Epithelial cell of proximal tubule (primary cell): ENCODE measurements around the gene GAB2. TPM values are rescaled to one million over a fixed set of nuclear protein-coding genes. Genes with fewer than 3 reads are reported as not detected.
A peak's percentile ranks its signal among the peaks of the same experiment; 100 is the strongest.

Experiments used
- DNase-seq: peaks from one replicate; pipeline ENCODE4 v3.0.0-alpha.2; 2011; ENCODE audit warnings: low read depth
- H3K4me3 ChIP-seq: 2 replicates; pipeline ENCODE4 v1.5.1; 2011; ENCODE audit warnings: low read depth, mild to moderate bottlenecking, low read length
- total RNA-seq: library from RNA; depleted of rRNA; stranded (reverse); fragments of >200 nt; gene quantifications from 2 replicates; pipeline ENCODE4 v1.2.3, GENCODE V29; 2015
- TF ChIP-seq, protein P1 (sequence below): conservative IDR thresholded peaks from 2 replicates; pipeline ENCODE4 v1.5.1; 2012; ENCODE audit warnings: low read depth, mild to moderate bottlenecking, low read length

The GAB2 gene
- total RNA-seq, 1 donor from 2014 or later: 15.0 TPM

DNA sequence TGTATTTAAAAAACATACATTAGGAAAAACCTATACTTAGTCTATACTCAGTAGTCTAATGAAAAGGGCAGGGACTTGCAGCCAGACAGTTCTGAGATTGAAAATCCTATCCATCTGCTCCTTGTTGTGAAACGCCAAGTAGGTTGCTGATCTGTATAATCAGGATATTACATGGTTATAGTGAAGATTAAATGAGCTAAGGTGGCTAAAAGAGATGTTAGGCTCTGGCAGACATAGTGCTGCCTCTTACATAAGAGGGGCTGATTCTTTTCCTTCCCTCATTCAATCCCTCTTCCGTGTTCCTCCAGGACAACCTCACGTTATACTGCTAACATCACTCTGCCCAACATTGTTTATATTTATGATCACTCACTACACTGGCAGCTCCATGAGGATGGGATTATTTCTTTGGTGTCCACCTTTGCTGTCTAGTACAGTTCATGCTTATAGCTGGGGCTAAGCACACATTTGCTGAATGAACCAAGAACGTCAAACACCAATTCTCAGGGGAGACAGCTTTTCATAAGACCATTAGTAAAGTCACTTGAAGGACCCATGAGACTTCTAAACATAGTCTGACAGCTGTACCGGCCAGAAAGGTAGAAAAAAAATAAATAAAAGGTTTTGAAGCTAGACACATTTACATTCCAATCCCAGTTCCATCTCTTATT is 46.3 kb downstream of the GAB2 start:
- TF ChIP-seq, protein P1, sequence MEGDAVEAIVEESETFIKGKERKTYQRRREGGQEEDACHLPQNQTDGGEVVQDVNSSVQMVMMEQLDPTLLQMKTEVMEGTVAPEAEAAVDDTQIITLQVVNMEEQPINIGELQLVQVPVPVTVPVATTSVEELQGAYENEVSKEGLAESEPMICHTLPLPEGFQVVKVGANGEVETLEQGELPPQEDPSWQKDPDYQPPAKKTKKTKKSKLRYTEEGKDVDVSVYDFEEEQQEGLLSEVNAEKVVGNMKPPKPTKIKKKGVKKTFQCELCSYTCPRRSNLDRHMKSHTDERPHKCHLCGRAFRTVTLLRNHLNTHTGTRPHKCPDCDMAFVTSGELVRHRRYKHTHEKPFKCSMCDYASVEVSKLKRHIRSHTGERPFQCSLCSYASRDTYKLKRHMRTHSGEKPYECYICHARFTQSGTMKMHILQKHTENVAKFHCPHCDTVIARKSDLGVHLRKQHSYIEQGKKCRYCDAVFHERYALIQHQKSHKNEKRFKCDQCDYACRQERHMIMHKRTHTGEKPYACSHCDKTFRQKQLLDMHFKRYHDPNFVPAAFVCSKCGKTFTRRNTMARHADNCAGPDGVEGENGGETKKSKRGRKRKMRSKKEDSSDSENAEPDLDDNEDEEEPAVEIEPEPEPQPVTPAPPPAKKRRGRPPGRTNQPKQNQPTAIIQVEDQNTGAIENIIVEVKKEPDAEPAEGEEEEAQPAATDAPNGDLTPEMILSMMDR: no peak
- DNase-seq: no peak
- H3K4me3 ChIP-seq: no peak overlapping the region

DNA sequence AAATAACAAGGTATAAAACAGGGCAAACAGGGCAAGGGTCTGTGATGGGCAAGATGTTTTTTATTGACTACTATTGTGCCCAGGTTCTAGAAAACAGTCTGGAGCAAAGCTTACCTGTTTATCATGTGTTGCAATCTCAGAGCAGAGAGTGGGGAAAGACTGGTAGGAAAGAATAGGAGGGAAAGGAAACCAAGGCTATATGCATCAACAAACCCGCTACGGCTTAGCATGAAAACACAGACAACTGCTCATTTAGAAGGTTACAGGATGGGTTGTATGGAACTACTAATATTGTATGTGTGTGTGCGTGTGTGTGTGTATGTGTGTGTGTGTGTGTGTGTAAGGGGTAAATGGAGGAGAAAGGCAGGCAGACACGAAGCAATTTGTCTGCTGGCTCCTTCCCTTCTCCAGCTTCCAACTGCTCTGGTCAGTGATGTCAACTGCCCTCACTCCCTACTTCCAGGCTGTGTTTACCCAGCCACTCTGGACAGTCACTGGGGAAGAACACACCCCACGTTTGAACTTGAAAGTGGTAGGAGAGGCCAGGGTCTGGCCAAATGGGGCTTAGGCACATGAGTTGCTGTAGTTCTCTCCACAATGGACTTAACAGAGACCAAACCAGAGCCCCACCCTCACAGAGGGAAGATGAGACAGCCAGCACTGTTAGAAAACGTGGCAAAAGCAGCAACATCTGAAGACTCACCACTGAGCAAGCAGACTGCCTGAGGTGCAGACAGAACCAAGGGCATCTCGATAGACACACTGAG is 47.0 kb downstream of the GAB2 start:
- no peak overlapping the region for H3K4me3 ChIP-seq

DNA sequence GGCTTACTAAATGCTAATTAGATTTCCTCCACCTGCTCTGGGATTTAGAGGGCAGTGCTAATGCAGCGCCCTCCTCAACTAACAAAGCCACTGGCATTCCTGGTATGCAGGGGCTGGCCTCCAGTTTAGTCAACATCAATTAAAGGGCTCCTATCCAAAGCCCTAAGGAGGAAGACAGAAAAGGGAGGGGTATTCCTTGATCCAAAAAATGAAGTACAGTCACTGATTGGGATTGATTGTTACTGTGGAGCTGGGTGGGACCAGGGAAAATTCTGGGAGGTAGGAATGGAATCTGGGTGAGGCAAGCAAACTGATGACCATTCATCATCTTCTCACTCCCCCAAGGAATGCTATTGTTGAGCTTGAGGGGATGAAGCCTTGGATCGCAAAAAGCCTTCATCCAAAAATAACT is 52.2 kb downstream of the GAB2 start:
- peak; percentile 32 for DNase-seq
- TF ChIP-seq, protein P1: no peak
- H3K4me3 ChIP-seq: no peak overlapping the region

More for the DNA sequence above, 47.0 kb downstream of the GAB2 start:
- DNase-seq: no peak
- TF ChIP-seq, protein P1: no peak

DNA sequence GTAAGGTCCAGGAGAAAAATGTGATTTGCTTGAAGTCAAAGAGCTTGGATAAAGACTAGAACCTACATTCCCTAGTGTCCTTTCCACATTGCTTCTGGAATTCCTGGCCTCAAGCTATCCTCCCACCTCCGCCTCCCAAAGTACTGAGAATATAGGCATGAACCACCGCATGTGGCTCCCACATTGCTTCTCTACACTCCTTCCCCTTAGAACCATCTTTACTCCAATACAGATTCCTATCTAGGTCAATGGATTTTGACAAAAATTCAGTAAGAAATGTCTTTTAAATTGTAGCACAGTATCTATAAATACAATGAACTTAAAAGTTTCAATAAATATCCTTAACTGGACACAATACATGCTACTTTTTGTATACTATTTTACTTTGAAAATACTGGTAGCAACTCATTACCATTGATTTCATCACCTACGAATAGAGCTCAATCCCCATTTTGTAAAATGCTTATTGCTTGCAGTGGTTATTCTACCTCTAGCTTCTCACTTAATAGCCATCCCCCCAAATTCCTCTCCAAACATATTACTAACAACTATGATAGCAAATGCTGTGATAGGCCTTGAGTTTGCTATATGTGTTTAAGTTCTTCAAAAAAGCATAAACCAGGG is 53.4 kb downstream of the GAB2 start:
- no peak for DNase-seq
- H3K4me3 ChIP-seq: no peak overlapping the region
- TF ChIP-seq, protein P1: no peak

DNA sequence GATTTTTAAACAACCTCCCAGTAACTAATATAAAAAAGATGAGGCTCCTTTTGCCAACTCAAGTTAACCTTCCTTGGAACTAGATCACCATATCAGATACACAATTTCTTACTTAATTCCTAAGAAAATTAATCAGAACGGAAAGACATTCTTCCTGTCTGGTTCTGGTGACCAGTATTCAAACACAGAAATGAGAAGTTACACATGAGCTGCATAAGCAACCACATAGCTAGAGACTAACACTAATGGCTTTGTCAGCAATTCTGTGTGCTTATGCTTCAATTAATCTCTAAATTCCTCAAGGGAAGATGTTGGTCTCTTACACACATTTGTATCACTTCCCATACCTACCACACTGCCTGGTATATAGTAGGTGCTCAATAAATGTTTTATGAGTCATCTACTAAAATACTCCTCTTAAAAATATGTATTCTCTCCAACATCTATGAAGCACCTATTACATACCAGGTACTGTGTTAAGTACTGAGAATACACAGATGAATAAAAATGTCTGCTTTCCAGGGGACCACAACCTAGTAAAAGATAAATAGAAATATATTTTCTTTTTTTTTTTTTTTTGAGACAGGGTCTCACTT is 54.5 kb downstream of the GAB2 start:
- DNase-seq: no peak
- TF ChIP-seq, protein P1: no peak
- H3K4me3 ChIP-seq: no peak overlapping the region

DNA sequence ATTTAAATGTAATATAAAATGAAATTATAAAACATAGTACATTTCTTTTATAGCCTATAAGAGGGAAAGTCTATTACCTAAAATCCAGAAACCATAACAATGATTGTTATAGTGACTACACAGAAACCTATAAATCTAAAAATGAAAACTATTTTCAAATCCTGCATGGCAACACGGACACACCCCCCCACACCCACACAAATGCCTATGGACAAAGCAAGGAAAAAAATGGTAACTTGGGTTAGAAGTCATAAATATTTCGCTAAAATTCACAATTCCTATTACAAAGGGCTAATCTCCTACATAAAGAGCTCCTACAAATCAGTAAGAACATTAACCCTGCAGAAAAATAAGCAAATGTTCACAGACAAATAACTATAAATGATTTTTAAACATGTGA is 56.4 kb downstream of the GAB2 start:
- TF ChIP-seq, protein P1: no peak
- no peak overlapping the region for H3K4me3 ChIP-seq
- DNase-seq: no peak
